GM21723 (cell line): ENCODE measurements around the gene PIK3C2G.

ENCODE experiments used
- ATAC-seq: cut with Tn5 transposase; IDR thresholded peaks from one replicate; pipeline ENCODE4 v1.9.1; 2021; ENCODE audit warnings: mild to moderate bottlenecking, moderate library complexity; ENCODE audit not compliant: unreplicated experiment

Gene PIK3C2G

DNA sequence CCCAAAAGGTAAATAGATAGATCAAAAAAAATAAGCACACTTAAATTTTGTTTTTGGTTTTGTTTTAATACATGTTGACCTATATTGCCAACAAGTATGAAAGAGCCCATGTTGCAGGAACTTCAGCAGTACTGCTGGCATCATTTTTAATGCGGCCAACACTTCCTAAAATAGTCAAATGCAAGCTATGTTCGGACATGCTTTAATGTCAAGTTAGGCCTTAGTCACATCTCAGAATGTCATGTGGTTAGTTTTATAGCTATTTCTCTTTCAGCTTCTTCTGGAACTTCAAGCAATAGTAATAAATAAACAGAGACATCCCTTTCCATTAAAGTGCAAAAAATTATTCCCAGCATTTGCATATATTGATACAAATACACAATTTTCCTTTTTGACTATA, 153.4 kb downstream of the PIK3C2G start:
- no peak for ATAC-seq

DNA sequence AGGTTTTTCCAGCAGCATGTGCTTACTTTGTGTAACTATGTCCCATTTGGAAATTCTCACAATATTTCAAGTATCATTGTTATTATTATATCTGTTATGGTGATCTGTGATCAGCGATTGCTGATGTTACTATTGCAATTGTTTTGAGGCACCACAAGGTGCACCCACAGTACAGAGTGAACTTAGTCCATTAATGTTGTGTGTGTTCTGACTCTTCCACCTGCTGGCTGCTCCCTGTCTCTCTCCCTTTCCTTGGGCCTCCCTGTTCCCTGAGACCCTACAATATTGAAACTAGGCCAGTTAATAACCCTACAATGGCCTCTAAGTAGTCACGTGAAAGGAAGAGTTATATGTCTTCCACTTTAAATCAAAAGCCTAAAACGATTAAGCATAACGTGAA, 153.9 kb downstream of the PIK3C2G start:
- ATAC-seq, result no peak

DNA sequence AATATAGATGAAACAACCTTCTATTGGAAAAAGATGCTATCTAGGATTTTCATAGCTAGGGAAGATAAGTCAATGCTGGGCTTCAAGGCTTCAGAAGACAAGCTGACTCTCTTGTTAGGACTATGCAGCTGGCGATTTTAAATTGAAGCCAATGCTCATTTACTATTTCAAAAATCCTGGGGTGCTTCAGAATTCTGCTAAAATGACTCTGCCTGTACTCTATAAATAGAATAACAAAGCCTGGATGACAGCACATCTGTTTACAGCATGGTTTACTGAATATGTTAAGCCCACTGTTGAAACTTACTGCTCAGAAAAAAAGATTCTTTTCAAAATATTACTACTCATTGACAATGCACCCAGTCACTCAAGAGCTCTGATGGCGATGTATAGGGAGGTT, 155.1 kb downstream of the PIK3C2G start:
- no peak for ATAC-seq

DNA sequence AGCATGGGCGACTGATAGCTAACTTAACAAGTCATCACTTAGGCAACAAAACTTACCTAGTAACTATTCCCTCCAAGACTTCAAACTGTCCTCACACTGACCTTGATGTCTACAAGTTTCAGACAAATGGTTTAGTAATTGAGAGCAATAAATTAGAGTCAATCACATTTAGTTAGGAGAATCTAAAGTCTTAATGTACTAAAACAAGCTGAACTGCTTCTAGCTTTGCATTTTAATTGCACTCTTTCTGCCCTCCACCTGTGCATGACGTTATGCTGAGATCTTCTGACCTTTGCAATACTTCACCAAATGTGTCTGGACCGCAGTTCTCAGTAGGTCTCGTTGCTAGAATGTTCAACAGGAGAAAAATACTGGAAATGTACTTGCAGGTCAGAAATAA, 158.0 kb downstream of the PIK3C2G start:
- no peak for ATAC-seq

DNA sequence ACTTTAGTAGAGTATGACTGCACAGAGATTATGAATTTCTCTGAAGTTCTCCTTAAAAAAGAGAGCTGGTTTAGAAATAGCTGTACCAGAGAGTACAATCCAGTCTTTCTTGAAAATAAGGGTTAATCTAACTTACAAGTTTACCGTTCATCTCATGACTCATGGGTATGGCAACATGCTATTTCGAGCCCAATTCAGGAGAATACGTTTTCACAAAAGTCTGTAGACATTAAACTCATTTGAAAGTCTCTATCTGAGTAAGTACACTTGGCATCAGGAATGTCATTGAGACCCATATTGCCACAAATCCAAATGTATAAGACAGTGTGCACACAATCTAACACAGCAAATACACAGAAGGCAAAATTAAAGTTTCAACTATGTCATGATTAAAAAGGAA, 160.5 kb downstream of the PIK3C2G start:
- no peak for ATAC-seq

DNA sequence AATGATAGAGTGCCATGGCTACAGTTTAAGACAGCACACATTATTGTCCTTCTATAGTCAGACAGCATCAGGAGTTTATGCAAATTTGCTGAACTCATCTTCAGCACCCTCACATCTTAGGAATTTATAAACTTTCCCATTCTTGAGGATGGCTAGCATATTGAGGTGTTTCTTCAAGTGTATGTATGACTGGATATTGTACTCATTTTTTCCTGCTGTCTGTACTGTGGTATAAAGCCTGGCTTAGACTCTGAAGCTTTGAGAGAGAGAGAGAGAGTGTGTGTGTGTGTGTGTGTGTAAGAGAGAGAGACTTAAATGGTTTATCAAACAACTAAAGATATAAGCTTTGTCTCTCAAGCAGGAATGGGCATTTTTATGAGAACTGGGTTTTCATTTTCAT, 161.6 kb downstream of the PIK3C2G start:
- no peak for ATAC-seq

DNA sequence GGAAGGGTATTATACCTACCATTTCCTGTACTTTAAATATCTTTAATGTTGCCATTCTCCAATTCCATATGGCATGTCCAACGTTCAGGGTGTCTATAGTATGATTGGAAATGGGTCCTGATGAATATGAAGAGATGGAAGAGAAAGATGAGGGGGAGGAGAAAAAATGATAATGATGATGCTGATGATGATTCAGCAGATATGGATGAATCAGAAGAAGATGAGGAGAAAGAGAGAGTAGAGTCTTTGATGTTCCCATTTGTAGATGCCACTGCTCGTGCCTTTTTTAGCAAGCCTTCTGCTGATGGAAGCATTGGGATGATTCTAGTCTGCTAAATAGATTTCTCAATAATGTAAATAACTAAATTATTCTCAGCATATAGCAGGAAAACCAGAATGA, 163.5 kb downstream of the PIK3C2G start:
- ATAC-seq, result no peak

DNA sequence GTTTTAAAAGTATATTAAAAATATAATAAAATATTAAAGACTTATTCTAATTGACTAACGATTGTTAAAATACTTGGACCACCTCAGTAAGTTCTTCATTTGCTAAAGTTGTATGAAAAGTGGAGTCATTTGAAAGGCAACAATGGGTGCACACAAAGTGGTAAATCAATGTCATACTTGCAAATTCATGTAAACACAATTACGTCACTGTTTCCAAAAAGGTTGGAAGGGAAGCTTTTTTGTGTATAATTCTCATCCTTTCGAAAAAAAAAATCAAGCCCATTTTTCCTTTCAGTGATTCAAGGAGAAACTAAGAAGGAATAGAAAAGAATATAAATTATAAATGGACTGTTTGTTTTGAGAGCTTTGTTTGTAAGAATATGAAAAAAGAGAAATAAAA, 166.2 kb downstream of the PIK3C2G start:
- ATAC-seq, result no peak

DNA sequence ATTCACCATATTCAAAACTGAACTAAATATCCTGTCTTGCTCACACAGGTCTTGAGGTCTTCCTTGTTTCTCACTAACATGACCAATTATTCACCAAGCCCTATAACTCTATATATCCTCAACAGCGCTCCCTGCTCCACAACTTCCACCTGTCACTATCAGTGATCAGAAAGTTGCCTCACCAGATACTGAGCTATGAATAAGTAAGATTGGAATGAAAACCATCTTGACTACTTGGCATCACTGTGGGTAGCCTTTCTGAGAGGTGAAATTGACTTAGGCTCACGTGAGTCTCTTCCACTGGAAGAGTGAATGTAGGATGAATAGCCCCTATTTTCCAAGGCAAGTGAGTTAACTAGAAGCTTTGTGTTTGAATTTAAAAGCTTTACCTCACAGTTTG, 167.1 kb downstream of the PIK3C2G start:
- ATAC-seq, result no peak

DNA sequence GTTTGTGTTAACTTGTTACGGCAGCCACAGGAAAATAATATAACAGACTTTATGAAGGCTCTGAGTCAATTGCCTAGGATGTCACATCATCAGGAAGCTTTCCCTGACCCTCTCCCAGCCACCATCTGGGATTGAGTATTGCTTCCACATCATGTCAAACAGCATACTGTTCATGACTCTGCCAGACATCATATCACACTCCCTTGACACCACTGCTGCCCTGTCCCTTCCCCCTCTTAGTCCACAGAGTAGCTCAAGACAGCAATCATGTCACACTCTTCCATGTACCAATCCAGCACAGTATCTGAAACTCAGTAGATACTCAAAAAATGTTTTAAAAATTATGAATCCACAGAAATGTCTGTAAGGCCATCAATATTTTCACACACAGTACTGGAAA, 168.0 kb downstream of the PIK3C2G start:
- no peak for ATAC-seq

DNA sequence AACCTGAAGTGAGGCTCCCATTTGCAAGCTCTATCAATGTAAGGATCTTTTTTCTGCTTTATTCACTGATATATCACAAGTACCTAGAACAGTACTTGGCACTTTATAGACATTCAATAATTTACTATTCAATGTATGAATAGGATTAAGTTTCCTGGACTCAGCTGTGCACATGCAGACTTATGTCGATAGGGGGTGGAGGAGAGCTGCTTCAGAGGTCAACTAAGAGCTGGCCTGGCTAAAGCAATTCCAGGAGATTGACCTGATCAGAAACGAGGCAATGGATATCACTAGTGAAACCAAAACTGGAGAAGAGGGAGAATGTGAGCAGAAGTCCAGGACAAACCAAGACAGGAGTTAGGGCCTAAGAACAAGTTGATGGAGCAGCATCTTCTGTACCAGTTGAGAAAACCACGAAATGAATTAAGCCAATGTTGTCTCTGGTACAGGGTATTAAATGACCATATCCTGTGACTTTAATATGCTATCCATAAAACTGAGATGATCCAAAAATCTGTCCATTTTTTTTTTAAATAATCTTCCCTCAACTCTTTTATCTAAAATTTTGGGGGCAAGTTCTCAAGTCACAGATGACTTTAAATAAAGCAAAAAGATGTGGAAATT, 169.2 kb downstream of the PIK3C2G start:
- no peak for ATAC-seq

DNA sequence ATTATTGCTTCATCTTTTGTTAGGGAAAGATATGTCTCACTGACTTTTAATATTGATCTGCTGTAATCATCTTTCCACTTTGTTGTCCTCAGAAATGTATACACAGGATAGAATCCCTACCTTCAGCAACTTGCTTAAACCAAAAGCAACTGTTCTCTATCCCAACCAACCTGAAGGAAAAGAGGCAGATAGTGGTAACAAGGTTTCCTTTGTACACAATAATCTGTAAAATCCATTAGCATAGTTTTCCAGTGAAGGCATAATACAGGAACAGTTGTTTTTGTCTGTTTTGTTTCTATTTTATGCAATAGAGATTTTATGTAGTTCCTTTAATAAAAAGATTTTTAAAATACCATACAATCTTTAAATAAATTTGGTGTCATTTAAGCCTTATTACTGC, 170.5 kb downstream of the PIK3C2G start:
- no peak for ATAC-seq

DNA sequence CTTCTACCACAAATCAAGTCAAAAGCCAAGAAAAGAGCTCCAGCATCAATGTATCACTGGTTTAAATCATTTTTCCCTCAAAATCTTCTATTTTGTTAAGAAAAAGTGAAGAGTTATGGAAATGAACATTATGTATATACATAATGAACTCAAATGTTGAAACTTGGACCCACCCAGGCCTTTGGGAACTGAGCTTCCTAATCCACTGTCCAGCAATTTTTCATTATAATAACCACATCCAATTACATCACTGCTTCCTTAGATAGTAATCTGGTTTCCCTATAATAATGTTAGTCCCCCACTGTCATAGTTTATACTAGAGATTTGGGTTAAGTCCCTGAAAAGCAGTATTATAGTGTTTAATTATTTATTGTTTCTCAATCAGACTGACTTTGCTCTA, 170.9 kb downstream of the PIK3C2G start:
- no peak for ATAC-seq

DNA sequence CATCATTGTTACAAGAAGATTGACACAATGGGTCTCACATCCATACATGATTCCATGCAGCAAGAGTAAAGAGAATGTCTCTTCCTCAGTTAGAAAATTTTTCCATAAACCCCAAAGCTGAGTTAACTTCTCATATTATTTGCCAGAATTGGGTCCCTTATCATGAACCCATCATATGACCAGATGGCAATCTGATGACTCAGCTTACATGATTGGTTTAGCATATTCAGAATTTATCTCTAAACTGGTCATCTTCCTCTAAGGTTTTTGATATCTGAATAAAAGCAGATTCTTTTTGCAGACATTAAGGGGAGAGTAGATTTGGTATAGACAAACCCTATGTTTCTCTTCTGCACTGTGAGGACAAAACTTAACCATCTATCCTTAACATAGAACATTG, 174.9 kb downstream of the PIK3C2G start:
- no peak for ATAC-seq

DNA sequence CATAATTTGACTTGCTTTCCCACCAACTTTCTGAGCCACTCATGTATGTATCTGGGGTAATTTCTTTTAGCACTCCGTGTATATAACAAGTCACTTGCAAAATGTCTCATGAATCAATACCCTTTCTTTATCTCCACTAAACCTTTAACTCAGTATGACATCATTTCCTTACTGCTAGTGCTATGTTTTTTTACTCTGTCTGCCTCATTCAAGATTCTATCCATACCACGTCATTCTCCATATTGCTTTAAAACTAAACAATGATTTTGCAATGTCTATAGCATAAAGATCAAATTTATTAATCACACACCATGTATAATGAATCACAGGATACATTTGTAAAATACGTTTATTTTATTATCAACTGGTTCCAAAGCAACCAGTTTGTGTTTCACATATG, 178.2 kb downstream of the PIK3C2G start:
- no peak for ATAC-seq

DNA sequence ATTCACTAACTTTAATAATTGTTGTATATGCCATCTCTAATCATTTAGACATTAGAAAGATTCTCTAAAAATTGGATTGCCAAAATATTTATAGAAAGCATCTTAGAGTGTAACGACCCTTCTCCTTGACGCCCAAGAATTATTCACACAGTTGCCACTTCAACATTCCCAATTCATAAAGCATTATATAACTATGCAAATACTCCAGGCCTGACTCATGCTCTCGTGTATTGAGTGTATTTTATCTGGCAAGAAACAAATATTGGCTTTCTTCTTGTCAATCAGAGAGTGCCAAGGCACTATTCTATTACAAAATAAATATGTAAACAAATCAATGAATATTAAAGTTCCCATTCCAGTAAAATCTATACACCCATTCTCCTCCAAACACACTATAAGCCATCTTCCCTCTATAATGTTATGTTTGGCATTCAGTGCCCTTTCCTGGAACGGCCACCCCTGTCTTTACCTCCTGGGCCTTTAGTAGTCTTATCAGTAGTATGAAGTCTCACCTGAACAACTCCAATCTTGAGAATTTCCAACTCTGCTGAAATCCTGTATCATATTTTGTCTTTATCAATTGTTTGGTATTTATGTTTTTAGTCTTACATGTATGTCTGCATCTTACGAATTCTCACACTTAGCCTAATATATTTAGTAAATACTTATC, 182.6 kb downstream of the PIK3C2G start:
- ATAC-seq, result no peak

DNA sequence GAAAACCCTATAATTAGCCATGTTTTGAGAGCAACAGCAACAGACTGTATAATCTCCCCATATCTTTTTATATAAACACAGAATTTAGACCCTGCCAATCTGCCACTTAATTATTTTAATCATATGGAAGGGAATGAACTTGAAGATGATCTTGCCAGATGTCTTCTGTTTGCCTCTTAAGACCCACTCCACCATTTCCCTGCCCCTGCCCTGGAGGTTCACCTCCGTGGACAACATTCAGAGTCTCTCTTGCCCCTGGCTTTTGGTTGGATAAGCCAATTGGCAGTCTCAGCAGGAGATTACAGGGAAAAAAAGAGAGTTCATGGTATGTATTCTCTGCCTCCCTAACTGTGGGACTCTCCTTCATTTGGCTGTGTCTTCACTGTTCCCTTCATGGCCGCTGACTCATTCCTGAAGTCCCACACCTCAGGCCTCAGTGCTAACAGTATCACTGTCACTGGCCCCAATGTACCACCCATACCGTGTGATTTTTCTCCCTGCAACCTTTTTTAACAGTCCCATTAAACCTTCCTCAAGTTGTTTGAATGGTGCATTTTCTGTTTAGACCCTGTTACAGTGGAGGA, 184.8 kb downstream of the PIK3C2G start:
- ATAC-seq, result no peak

DNA sequence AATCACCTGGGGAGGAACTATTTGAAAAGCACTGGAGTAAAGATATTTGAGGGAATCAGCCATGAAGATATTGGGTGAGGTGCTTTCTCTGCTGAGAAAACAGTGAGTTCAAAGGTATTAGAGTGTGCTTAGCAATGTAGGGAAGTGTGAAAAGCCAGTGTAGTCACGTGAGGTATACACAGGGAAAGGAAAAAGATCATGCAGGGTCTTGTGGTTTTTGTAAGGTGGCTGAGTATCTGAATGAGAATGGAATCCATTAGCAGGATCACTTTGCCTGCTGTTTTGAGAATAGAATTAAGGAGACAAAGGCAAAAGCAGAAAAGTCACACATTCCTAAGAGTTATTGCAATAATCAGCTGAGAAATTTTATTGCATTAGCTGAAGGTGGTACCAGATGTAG, 193.0 kb downstream of the PIK3C2G start:
- no peak for ATAC-seq

DNA sequence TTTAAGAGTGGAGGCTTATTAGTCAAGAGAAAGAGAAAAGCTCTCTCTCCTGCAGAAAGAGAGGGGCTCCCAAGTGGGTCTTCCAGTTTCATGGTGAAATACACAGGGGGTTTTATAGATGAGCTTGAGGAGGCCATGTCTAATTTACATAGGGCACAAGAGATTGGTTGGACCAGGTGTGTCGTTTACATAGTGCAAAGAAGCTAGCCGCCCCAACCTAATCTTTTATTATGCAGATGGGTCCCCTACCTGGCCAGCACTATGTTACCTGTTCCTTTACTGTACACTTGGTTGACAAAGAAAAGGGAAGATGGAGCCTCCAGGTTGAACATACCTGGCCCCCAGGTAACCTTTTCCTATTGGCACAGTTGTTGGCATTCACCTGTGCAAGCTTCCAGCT, 195.0 kb downstream of the PIK3C2G start:
- no peak for ATAC-seq

DNA sequence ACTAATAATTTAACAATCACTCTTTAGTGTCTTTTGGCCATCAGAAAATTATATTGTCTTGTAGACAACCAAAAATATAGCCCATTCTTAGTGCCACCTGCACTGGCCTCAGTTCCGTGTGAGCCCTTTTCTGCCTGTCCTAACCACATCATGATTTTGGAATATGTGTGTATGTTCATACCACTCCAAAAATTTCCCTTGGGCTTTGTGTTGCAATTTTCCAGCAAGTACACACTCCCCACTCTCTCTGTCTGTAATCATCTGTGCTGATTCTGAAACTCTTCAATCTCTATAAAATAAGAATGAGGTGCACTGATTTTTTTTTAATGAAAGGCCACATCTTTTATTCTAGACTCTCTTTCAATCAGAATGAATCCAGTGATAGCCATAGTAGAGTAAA, 196.0 kb downstream of the PIK3C2G start:
- ATAC-seq, result no peak

DNA sequence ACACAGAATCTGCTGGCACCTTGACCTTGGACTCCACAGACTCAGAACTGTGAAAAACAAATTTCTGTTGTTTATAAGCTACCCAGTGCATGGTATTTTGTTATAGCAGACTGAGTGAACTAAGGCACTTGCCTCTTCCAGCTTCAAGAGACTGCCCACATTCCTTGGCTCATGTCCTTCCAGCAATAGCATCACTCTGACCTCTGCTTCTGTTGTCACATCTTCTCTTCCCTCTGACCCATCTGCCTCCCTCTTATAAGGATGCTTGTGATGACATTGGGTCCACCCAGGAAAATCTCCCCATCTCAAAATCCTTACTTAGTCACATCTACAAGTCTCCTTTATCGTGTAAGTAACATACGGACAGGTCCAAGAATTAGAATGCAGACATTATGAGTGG, 200.4 kb downstream of the PIK3C2G start:
- ATAC-seq, result no peak

DNA sequence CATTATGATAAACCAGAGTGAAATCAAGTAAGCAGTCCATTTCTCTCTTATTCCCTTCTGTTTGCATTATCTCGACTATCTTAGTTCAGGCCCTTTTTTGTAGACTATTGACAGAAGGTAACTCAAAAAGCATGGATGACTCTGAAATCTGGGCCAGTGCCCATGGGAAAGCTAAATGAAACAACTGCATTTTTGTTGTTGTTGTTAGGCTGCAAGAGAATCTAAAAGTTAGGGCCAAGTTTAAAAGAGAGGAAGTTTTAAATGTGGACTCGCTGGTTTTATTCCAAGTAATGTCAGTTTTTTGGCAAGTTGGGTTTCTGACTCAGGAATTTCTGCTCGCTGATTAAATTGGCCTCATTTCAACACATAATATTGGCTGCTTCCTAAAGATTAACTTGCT, 201.1 kb downstream of the PIK3C2G start:
- no peak for ATAC-seq
